CD4-positive, alpha-beta T cell treated with Interleukin-6 for 4 hours (primary cell): ENCODE data around the gene SEMA6B.

Source experiments
- DNase-seq: peaks from one replicate; pipeline ENCODE4 v3.0.0-alpha.2; 2020; ENCODE audit warnings: mixed read lengths

The SEMA6B gene

GRCh38 chr19:4504891-4505569 is 54.5 kb downstream of the SEMA6B start:
- DNase-seq: no peak

GRCh38 chr19:4504297-4504701 is 55.2 kb downstream of the SEMA6B start:
- no peak for DNase-seq

- no peak for DNase-seq
Observed at GRCh38 chr19:4503825-4504170, 55.7 kb downstream of the SEMA6B start.

GRCh38 chr19:4503132-4503824 is 56.2 kb downstream of the SEMA6B start:
- DNase-seq: no peak

GRCh38 chr19:4502282-4503131 is 57.0 kb downstream of the SEMA6B start:
- no peak for DNase-seq

GRCh38 chr19:4501691-4502090 is 57.8 kb downstream of the SEMA6B start:
- DNase-seq: no peak

- no peak for DNase-seq
Observed at GRCh38 chr19:4500841-4501591, 58.5 kb downstream of the SEMA6B start.

GRCh38 chr19:4499855-4500254 is 59.6 kb downstream of the SEMA6B start:
- DNase-seq: no peak

- DNase-seq: no peak
Observed at GRCh38 chr19:4499318-4499717, 60.2 kb downstream of the SEMA6B start.

GRCh38 chr19:4498694-4499093 is 60.8 kb downstream of the SEMA6B start:
- DNase-seq: no peak

GRCh38 chr19:4497770-4498389 is 61.6 kb downstream of the SEMA6B start:
- no peak for DNase-seq

- no peak for DNase-seq
Observed at GRCh38 chr19:4496304-4496703, 63.2 kb downstream of the SEMA6B start.

- no peak for DNase-seq
Observed at GRCh38 chr19:4495471-4495870, 64.0 kb downstream of the SEMA6B start.

GRCh38 chr19:4494691-4495064 is 64.8 kb downstream of the SEMA6B start:
- no peak for DNase-seq

GRCh38 chr19:4493929-4494690 is 65.4 kb downstream of the SEMA6B start:
- DNase-seq: no peak

- DNase-seq: no peak
Observed at GRCh38 chr19:4493104-4493928, 66.2 kb downstream of the SEMA6B start.
